Measurements from ENCODE around the gene ARHGAP22.

ARHGAP22 gene

GRCh38 chr10:48450741-48451466 lies 154.0 kb downstream of the ARHGAP22 start:
- no peak for TF ChIP-seq SIN3A (IDR thresholded peaks at IDR 0.05; ENCODE audit: borderline replicate concordance, insufficient read depth, low read length)

DNA sequence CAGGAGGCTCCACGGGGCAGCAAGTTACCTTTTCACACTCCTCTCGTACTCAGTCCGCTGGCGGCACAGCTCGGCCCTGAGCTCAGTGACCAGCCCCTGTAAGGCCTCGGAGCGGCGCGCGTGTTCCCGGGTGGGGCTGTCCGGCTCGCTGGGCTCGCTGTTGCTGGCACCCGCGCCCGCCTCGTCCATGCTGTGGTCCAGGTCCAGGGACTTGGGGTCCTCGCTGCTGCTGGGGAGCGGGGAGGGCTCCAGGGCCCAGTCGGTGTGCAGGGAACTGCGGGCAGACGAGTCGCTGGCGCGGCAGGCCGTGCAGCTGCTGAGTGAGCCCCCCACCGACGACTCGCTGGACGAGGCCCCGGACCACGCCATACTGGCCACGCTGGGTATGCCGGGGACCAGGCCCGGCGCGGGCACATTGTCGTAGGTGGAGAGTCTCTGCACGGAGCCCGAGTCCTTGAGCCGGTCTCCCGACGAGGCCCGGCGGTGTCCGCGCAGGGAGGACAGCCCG lies 154.6 kb downstream of the ARHGAP22 start:
- TF ChIP-seq POLR2AphosphoS5 (IDR thresholded peaks at IDR 0.05; ENCODE audit: low read depth, low read length) (no peak), FOXP2 (optimal IDR thresholded peaks at IDR 0.05; ENCODE audit: borderline replicate concordance, extremely low read depth, extremely low read length, insufficient read depth) (no peak), REST (IDR thresholded peaks at IDR 0.05; ENCODE audit: insufficient read depth in 1 of 2, low read depth in 2 of 2, low read length in 2 of 2) (no peak), SIN3A (IDR thresholded peaks at IDR 0.05; ENCODE audit: borderline replicate concordance, insufficient read depth, low read length) (no peak), TAF1 (IDR thresholded peaks at IDR 0.05; ENCODE audit: borderline replicate concordance, insufficient read depth, low read length) (no peak)

- no peak for TF ChIP-seq FOXP2 (optimal IDR thresholded peaks at IDR 0.05; ENCODE audit: borderline replicate concordance, extremely low read depth, extremely low read length, insufficient read depth)
- no peak for TF ChIP-seq SIN3A (IDR thresholded peaks at IDR 0.05; ENCODE audit: borderline replicate concordance, insufficient read depth, low read length)
- no peak for TF ChIP-seq REST (IDR thresholded peaks at IDR 0.05; ENCODE audit: insufficient read depth in 1 of 2, low read depth in 2 of 2, low read length in 2 of 2)
- no peak for TF ChIP-seq TAF1 (IDR thresholded peaks at IDR 0.05; ENCODE audit: borderline replicate concordance, insufficient read depth, low read length)
- no peak for TF ChIP-seq POLR2AphosphoS5 (IDR thresholded peaks at IDR 0.05; ENCODE audit: low read depth, low read length)
Observed at GRCh38 chr10:48449501-48450232, 155.2 kb downstream of the ARHGAP22 start.

DNA sequence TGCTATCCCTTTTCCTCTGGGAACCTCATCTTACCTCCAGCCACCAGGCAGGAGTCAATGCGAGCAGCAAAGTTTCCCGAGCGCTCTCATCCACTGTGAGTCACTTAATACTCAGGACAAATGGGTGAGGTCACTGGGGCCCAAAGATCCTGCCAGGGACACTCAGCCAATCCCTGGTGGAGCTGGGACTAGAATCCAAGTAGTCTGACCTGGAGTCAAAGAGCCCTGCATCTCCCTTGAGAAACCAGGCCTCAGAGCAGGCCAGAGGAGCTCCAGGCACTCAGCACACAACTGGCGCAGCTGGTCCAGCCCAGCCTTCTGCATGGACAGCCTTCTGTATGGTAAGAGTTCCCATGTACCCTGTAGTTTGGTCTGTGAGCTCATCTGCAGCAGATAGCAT lies 156.1 kb downstream of the ARHGAP22 start:
- TF ChIP-seq FOXP2 (optimal IDR thresholded peaks at IDR 0.05; ENCODE audit: borderline replicate concordance, extremely low read depth, extremely low read length, insufficient read depth): no peak
- no peak for TF ChIP-seq REST (IDR thresholded peaks at IDR 0.05; ENCODE audit: insufficient read depth in 1 of 2, low read depth in 2 of 2, low read length in 2 of 2)
- TF ChIP-seq TAF1 (IDR thresholded peaks at IDR 0.05; ENCODE audit: borderline replicate concordance, insufficient read depth, low read length): no peak
- TF ChIP-seq POLR2AphosphoS5 (IDR thresholded peaks at IDR 0.05; ENCODE audit: low read depth, low read length): no peak
- TF ChIP-seq SIN3A (IDR thresholded peaks at IDR 0.05; ENCODE audit: borderline replicate concordance, insufficient read depth, low read length): no peak

DNA sequence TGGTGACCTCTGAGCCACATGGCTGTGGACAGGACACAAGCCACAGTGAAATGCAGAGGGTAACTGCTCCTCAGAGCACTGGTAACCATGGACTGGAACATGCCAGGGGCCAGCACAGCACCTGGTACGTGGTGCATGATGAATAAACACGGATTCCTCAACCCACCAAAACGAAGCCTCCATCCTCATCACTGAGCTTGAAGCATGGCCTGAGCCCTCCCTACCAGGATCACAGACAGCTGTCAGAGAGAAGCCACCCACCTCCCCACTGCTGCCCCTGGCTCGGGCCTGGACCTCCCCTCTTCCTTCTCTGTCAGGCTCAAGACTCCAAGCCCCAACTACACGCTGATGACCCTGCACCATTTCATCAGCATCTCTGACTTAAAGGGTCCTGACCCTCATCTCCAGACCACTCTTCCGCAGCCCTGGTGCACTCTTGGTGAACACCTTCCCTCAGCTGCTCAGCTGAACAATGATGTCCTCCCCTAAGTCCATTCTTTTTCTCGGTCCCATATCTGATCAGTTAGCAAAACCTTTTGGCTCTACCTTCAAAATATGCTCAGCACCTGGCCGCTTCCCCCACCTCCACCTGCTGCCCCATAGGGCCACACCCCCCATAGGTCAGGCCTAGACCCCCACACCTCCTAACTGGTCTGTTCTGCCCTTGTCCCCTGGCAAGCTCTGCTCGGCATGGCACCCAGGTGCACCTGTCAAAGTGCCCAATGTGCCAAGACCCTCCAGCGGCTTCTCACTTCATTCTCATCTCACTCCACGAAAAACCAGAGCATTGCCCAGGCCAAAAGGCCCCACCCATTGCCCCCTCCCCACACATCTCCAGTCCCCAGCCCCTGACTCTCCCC lies 157.3 kb downstream of the ARHGAP22 start:
- no peak for TF ChIP-seq POLR2AphosphoS5 (IDR thresholded peaks at IDR 0.05; ENCODE audit: low read depth, low read length)
- TF ChIP-seq TAF1 (IDR thresholded peaks at IDR 0.05; ENCODE audit: borderline replicate concordance, insufficient read depth, low read length): no peak
- TF ChIP-seq SIN3A (IDR thresholded peaks at IDR 0.05; ENCODE audit: borderline replicate concordance, insufficient read depth, low read length): no peak
- no peak for TF ChIP-seq FOXP2 (optimal IDR thresholded peaks at IDR 0.05; ENCODE audit: borderline replicate concordance, extremely low read depth, extremely low read length, insufficient read depth)
- no peak for TF ChIP-seq REST (IDR thresholded peaks at IDR 0.05; ENCODE audit: insufficient read depth in 1 of 2, low read depth in 2 of 2, low read length in 2 of 2)

Data from PFSK-1 (cell line).